Right cardiac atrium (tissue), 5 donors: ENCODE data around the gene CHEK2. TPM values are rescaled to one million over a fixed set of nuclear protein-coding genes. Genes with fewer than 3 reads are reported as not detected.
"Not testable (repeated sequence)": the region's sequence is repeated elsewhere in the genome, so short reads cannot be mapped to it uniquely, and the experiment has no call there.

Source experiments
- ATAC-seq, 2 donors: fragments of 200-7000 bp; cut with Tn5 transposase; one replicate each; pipeline versions ENCODE4 v1.8.0 to v1.9.1; 2020; ENCODE audit warnings: moderate library complexity in 2 of 2, mild to moderate bottlenecking in 1 of 2
- DNase-seq, 3 donors: peaks; one replicate each; pipeline ENCODE4 v3.0.0-alpha.2; 2020
- H3K27ac ChIP-seq: one replicate; pipeline ENCODE4 v1.5.1; 2013; ENCODE audit warnings: mild to moderate bottlenecking, low read length, control low read depth, moderate library complexity
- H3K27me3 ChIP-seq: one replicate; pipeline ENCODE4 v1.6.1; 2013; ENCODE audit not compliant: control insufficient read depth, insufficient read depth
- H3K4me1 ChIP-seq: one replicate; pipeline ENCODE4 v1.6.1; 2013; ENCODE audit warnings: low read length; ENCODE audit not compliant: control insufficient read depth, insufficient read depth
- H3K4me3 ChIP-seq: one replicate; pipeline ENCODE4 v1.5.1; 2013; ENCODE audit warnings: low read length, control low read depth
- H3K9me3 ChIP-seq: one replicate; pipeline ENCODE4 v1.6.1; 2013; ENCODE audit warnings: low read length; ENCODE audit not compliant: control insufficient read depth
- WGBS: extraction: QIAGEN DNeasy Blood & Tissue Kit; methylation state at CpG from one replicate; pipeline ENCODE4 v1.1.7; 2013; 5-methylcytosine and 5-hydroxymethylcytosine counted together
- intact Hi-C, 4 donors: fragments of 100-400 bp; cut with DNase I; formaldehyde crosslinking; loops; one replicate each; pipeline versions ENCODE4 v1.11.0 to v1.14.0; 2022 to 2023
- polyA plus RNA-seq: library from polyadenylated mRNA; stranded (reverse); fragments of 200-250 nt; gene quantifications from one replicate; pipeline ENCODE4 v1.2.3, GENCODE V29; 2013
- total RNA-seq, 4 donors: library from RNA; stranded (reverse); fragmentation: NEBNext Ultra II Directional; extraction: Animal tissue kit (Norgen Biotek cat#: 25700); gene quantifications; one replicate each; pipeline ENCODE4 v1.2.1, GENCODE V29; 2021
- donor health status: healthy with polysubstance abuse.
- donor health status: DM: no; HTN: yes; CAD: no.
- donor health status: DM: no; HTN: no; CAD: no.
- donor health status: DM: no; HTN: yes; CAD: no; lungs with severe emphysema.
- donor health status: DM: yes; HTN: yes; CAD: no.

Gene CHEK2
- total and polyA plus RNA-seq, 5 donors: 2.3 to 12.6 (median 4.1) TPM

GRCh38 chr22:28738876-28739275, 2.7 kb downstream of the CHEK2 start:
- DNase-seq, H3K4me1 ChIP-seq, H3K27me3 ChIP-seq, H3K9me3 ChIP-seq, H3K4me3 ChIP-seq, intact Hi-C loops, H3K27ac ChIP-seq, ATAC-seq: not testable (repeated sequence)
- 90% methylated on average over 8 of the region's 8 CpGs for WGBS

- WGBS: 93% methylated on average over 3 of the region's 3 CpGs
- peaks cover under 1% of the 10 kb centered on the region for H3K4me1 ChIP-seq
- intact Hi-C loops: no loop called here
- ATAC-seq (no peak), DNase-seq (no peak)
- H3K27ac ChIP-seq: no peak overlapping the region
- H3K9me3 ChIP-seq: no peaks in the 10 kb centered on the region
- H3K4me3 ChIP-seq: no peak overlapping the region
- no peaks in the 10 kb centered on the region for H3K27me3 ChIP-seq
Measured at GRCh38 chr22:28737701-28738100, 3.9 kb downstream of the CHEK2 start.

GRCh38 chr22:28736301-28737155, 5.1 kb downstream of the CHEK2 start:
- DNase-seq (no peak), ATAC-seq (no peak)
- Histone ChIP-seq H3K27me3 (no peaks in the 10 kb centered on the region), H3K27ac (no peak overlapping the region), H3K4me3 (no peak overlapping the region), H3K9me3 (no peaks in the 10 kb centered on the region), H3K4me1 (no peaks in the 10 kb centered on the region)
- intact Hi-C loops: no loop called here
- 76% methylated on average over 7 of the region's 7 CpGs for WGBS

- intact Hi-C loops: loop anchor here in 1 of 4 donors (5.0 kb wide), 1 partner anchor 72 kb away; no protein-coding TSS in a partner anchor
- no peak overlapping the region for H3K27ac ChIP-seq
- H3K27me3 ChIP-seq: no peaks in the 10 kb centered on the region
- H3K9me3 ChIP-seq: no peaks in the 10 kb centered on the region
- H3K4me1 ChIP-seq: no peaks in the 10 kb centered on the region
- WGBS: 92% methylated on average over 6 of the region's 6 CpGs
- DNase-seq: no peak
- ATAC-seq: no peak
- no peak overlapping the region for H3K4me3 ChIP-seq
Measured at GRCh38 chr22:28734393-28734792, 7.2 kb downstream of the CHEK2 start.

- Histone ChIP-seq H3K4me3 (no peak overlapping the region), H3K9me3 (no peaks in the 10 kb centered on the region), H3K27me3 (no peaks in the 10 kb centered on the region), H3K4me1 (no peaks in the 10 kb centered on the region), H3K27ac (no peak overlapping the region)
- intact Hi-C loops: loop anchor here in 1 of 4 donors (5.0 kb wide), 1 partner anchor 68 kb away; no protein-coding TSS in a partner anchor
- ATAC-seq: no peak
- whole genome bisulfite sequencing: 94% methylated on average over 3 of the region's 3 CpGs
- no peak for DNase-seq
Measured at GRCh38 chr22:28730179-28730578, 11.4 kb downstream of the CHEK2 start.

GRCh38 chr22:28728621-28729313, 12.9 kb downstream of the CHEK2 start:
- intact Hi-C loops: no loop called here
- Histone ChIP-seq H3K27ac (no peak overlapping the region), H3K4me3 (no peak overlapping the region), H3K27me3 (no peaks in the 10 kb centered on the region), H3K9me3 (no peaks in the 10 kb centered on the region), H3K4me1 (no peaks in the 10 kb centered on the region)
- DNase-seq (no peak), ATAC-seq (no peak)
- WGBS: 97% methylated on average over 10 of the region's 10 CpGs

GRCh38 chr22:28728002-28728401, 13.6 kb downstream of the CHEK2 start:
- no peak overlapping the region for H3K4me3 ChIP-seq
- H3K4me1 ChIP-seq: no peaks in the 10 kb centered on the region
- H3K27ac ChIP-seq: no peak overlapping the region
- intact Hi-C loops: no loop called here
- ATAC-seq (no peak), DNase-seq (no peak)
- WGBS: 96% methylated on average over 1 of the region's 1 CpG
- H3K27me3 ChIP-seq: no peaks in the 10 kb centered on the region
- H3K9me3 ChIP-seq: no peaks in the 10 kb centered on the region

GRCh38 chr22:28718044-28718443, 23.6 kb downstream of the CHEK2 start:
- Histone ChIP-seq H3K4me3 (no peak overlapping the region), H3K9me3 (no peaks in the 10 kb centered on the region), H3K27ac (no peak overlapping the region), H3K4me1 (no peaks in the 10 kb centered on the region), H3K27me3 (no peaks in the 10 kb centered on the region)
- DNase-seq (no peak), ATAC-seq (no peak)
- intact Hi-C loops: no loop called here
- WGBS: 95% methylated on average over 3 of the region's 3 CpGs

GRCh38 chr22:28716686-28717085, 24.9 kb downstream of the CHEK2 start:
- intact Hi-C loops: no loop called here
- Histone ChIP-seq H3K4me3 (no peak overlapping the region), H3K27me3 (no peaks in the 10 kb centered on the region), H3K27ac (no peak overlapping the region), H3K4me1 (no peaks in the 10 kb centered on the region), H3K9me3 (no peaks in the 10 kb centered on the region)
- WGBS: 95% methylated on average over 3 of the region's 3 CpGs
- no peak for DNase-seq
- ATAC-seq: no peak

GRCh38 chr22:28715611-28716010, 26.0 kb downstream of the CHEK2 start:
- no peak overlapping the region for H3K27ac ChIP-seq
- intact Hi-C loops: no loop called here
- ATAC-seq (no peak), DNase-seq (no peak)
- 97% methylated on average over 7 of the region's 7 CpGs for WGBS
- H3K4me3 ChIP-seq: no peak overlapping the region
- no peaks in the 10 kb centered on the region for H3K9me3 ChIP-seq
- H3K27me3 ChIP-seq: no peaks in the 10 kb centered on the region
- no peaks in the 10 kb centered on the region for H3K4me1 ChIP-seq

GRCh38 chr22:28714043-28714628, 27.5 kb downstream of the CHEK2 start:
- DNase-seq: no peak
- Histone ChIP-seq H3K9me3 (no peaks in the 10 kb centered on the region), H3K4me3 (no peak overlapping the region), H3K4me1 (no peaks in the 10 kb centered on the region), H3K27ac (no peak overlapping the region), H3K27me3 (no peaks in the 10 kb centered on the region)
- ATAC-seq: no peak
- WGBS: 97% methylated on average over 2 of the region's 2 CpGs
- intact Hi-C loops: no loop called here
